Prostate gland (tissue), 2 donors: ENCODE data around the gene LNPEP.

Source experiments
- CTCF ChIP-seq, 4 experiments: fragments of 200-600 bp in 2 of 4; fragments of 450-650 bp in 2 of 4; sonication (generic) in 2 of 4; IDR thresholded peaks; 1 replicate in 3 of 4; 2 replicates in 1 of 4; pipeline ENCODE4 v1.5.1; 2016 to 2019; ENCODE audit warnings: antibody characterized with exemption in 4 of 4, mild to moderate bottlenecking in 2 of 4, moderate library complexity in 2 of 4
- POLR2A ChIP-seq: fragments of 450-650 bp; IDR thresholded peaks from one replicate; pipeline ENCODE4 v1.6.1; 2016; ENCODE audit warnings: antibody characterized with exemption, mild to moderate bottlenecking
- POLR2AphosphoS5 ChIP-seq: sonication (generic); formaldehyde crosslinking; IDR thresholded peaks from one replicate; pipeline ENCODE4 v1.6.1; 2017; ENCODE audit warnings: antibody characterized with exemption

- TF ChIP-seq CTCF (IDR thresholded peaks at IDR 0.05) (no peak), POLR2AphosphoS5 (no peak), POLR2A (no peak)
Observed at GRCh38 chr5:96920744-96921355, 15.0 kb upstream of the LNPEP start.
